CD14-positive monocyte (primary cell): ENCODE measurements around the gene FCN2. TPM values are rescaled to one million over a fixed set of nuclear protein-coding genes. Genes with fewer than 3 reads are reported as not detected.

ENCODE experiments used
- DNase-seq, 3 donors: peaks; one replicate each; pipeline ENCODE4 v3.0.0-alpha.2; 2011 to 2022
- H2AFZ ChIP-seq: 2 replicates; pipeline ENCODE4 v1.6.0; 2012; ENCODE audit warnings: mild to moderate bottlenecking, low read depth, low read length, inconsistent platforms; ENCODE audit not compliant: insufficient read depth, poor library complexity, severe bottlenecking
- H3K27ac ChIP-seq, 2 donors: 1 replicate in 1 of 2; 2 replicates in 1 of 2; pipeline ENCODE4 v1.5.1; 2012 to 2013; ENCODE audit warnings: low read length in 2 of 2, control low read depth in 1 of 2, inconsistent platforms in 1 of 2, low read depth in 1 of 2, mild to moderate bottlenecking in 1 of 2
- H3K27me3 ChIP-seq, 2 donors: one replicate each; pipeline versions ENCODE4 v1.6.0 to v1.6.1; 2011 to 2013; ENCODE audit warnings: low read length in 2 of 2; ENCODE audit not compliant: control insufficient read depth in 2 of 2, insufficient read depth in 2 of 2
- H3K36me3 ChIP-seq, 2 donors: replicated peaks in 1 of 2; 1 replicate in 1 of 2; 2 replicates in 1 of 2; pipeline versions ENCODE4 v1.5.1 to v1.6.1; 2012 to 2013; ENCODE audit warnings: low read length in 2 of 2, control low read depth in 1 of 2, inconsistent platforms in 1 of 2, mild to moderate bottlenecking in 1 of 2; ENCODE audit not compliant: insufficient read depth in 2 of 2, control insufficient read depth in 1 of 2
- H3K4me1 ChIP-seq, 2 donors: 1 replicate in 1 of 2; 2 replicates in 1 of 2; pipeline versions ENCODE4 v1.5.1 to v1.6.1; 2012 to 2013; ENCODE audit warnings: low read length in 2 of 2, control low read depth in 1 of 2, inconsistent platforms in 1 of 2, mild to moderate bottlenecking in 1 of 2, moderate library complexity in 1 of 2; ENCODE audit not compliant: insufficient read depth in 2 of 2, control insufficient read depth in 1 of 2
- H3K4me2 ChIP-seq: replicated peaks from 2 replicates; pipeline ENCODE3; 2012; ENCODE audit warnings: low read length, moderate library complexity, mild to moderate bottlenecking; ENCODE audit not compliant: poor library complexity, severe bottlenecking; ENCODE audit errors: extremely low read depth
- H3K4me3 ChIP-seq, 3 experiments: fragments of 200-600 bp in 1 of 3; sonication (generic) in 1 of 3; replicated peaks in 1 of 3; 1 replicate in 2 of 3; 2 replicates in 1 of 3; pipeline ENCODE4 v1.5.1; 2011 to 2013; ENCODE audit warnings: low read length in 3 of 3, mild to moderate bottlenecking in 3 of 3, control low read depth in 2 of 3, low read depth in 2 of 3, inconsistent platforms in 1 of 3, moderate library complexity in 1 of 3
- H3K79me2 ChIP-seq: 2 replicates; pipeline ENCODE4 v1.6.0; 2012; ENCODE audit warnings: mild to moderate bottlenecking, control low read depth, inconsistent platforms, low read length, moderate library complexity; ENCODE audit not compliant: insufficient read depth
- H3K9ac ChIP-seq: 2 replicates; pipeline ENCODE4 v1.6.0; 2017; ENCODE audit warnings: low read length, mild to moderate bottlenecking; ENCODE audit not compliant: insufficient read depth, poor library complexity, severe bottlenecking
- H3K9me3 ChIP-seq, 2 donors: replicated peaks in 1 of 2; 1 replicate in 1 of 2; 2 replicates in 1 of 2; pipeline versions ENCODE4 v1.5.1 to v1.6.1; 2012 to 2013; ENCODE audit warnings: low read length in 2 of 2, control low read depth in 1 of 2; ENCODE audit not compliant: control insufficient read depth in 1 of 2, insufficient read depth in 1 of 2
- H4K20me1 ChIP-seq: 2 replicates; pipeline ENCODE4 v1.6.0; 2012; ENCODE audit warnings: mild to moderate bottlenecking, low read length, control low read depth, moderate library complexity; ENCODE audit not compliant: insufficient read depth
- H3K27ac Mint-ChIP-seq, 7 donors: one replicate each; pipeline ENCODE4 v1.8.0; 2020; ENCODE audit warnings: mild to moderate bottlenecking in 7 of 7, mixed read lengths in 7 of 7, moderate library complexity in 6 of 7, inconsistent platforms in 2 of 7
- H3K27me3 Mint-ChIP-seq, 3 donors: one replicate each; pipeline ENCODE4 v1.8.0; 2021 to 2022; ENCODE audit warnings: low read depth in 3 of 3, mild to moderate bottlenecking in 3 of 3, mixed read lengths in 3 of 3, moderate library complexity in 3 of 3, inconsistent platforms in 1 of 3
- H3K36me3 Mint-ChIP-seq, 2 donors: one replicate each; pipeline ENCODE4 v1.8.0; 2020; ENCODE audit warnings: mixed read lengths in 2 of 2, inconsistent platforms in 1 of 2, mild to moderate bottlenecking in 1 of 2
- H3K4me1 Mint-ChIP-seq: one replicate; pipeline ENCODE4 v1.8.0; 2020; ENCODE audit warnings: mild to moderate bottlenecking, mixed read lengths
- H3K4me3 Mint-ChIP-seq, 2 donors: one replicate each; pipeline ENCODE4 v1.8.0; 2020; ENCODE audit warnings: mild to moderate bottlenecking in 2 of 2, mixed read lengths in 2 of 2, moderate library complexity in 1 of 2
- H3K9me3 Mint-ChIP-seq, 7 donors: one replicate each; pipeline ENCODE4 v1.8.0; 2020 to 2022; ENCODE audit warnings: mixed read lengths in 7 of 7, mild to moderate bottlenecking in 6 of 7, moderate library complexity in 6 of 7, inconsistent platforms in 2 of 7
- CTCF ChIP-seq: fragments of 200-600 bp; IDR thresholded peaks from one replicate; pipeline ENCODE4 v1.8.0; 2022; ENCODE audit warnings: antibody characterized with exemption, mild to moderate bottlenecking
- WGBS: methylation state at CpG from one replicate; pipeline ENCODE4 v1.1.5; 2013; ENCODE audit warnings: missing lambda C conversion rate; ENCODE audit not compliant: insufficient coverage; 5-methylcytosine and 5-hydroxymethylcytosine counted together
- intact Hi-C, 2 donors: fragments of 100-400 bp; cut with micrococcal nuclease; formaldehyde crosslinking; loops; one replicate each; pipeline versions ENCODE4 v1.15.0 to v1.15.1; 2023
- polyA plus RNA-seq, 3 donors: library from polyadenylated mRNA; depleted of rRNA in 1 of 3; unstranded in 2 of 3; stranded (reverse) in 1 of 3; fragments of 300-500 nt in 2 of 3; fragments of >200 nt in 1 of 3; fragmentation: Illumina TruSeq in 2 of 3; gene quantifications; 1 replicate in 2 of 3; 2 replicates in 1 of 3; pipeline ENCODE4 v1.2.3, GENCODE V29; 2012 to 2021

FCN2 gene
- polyA plus RNA-seq, 3 donors = not detected

GRCh38 chr9:134858051-134858841 lies 22.4 kb upstream of the FCN2 start:
- Mint-ChIP-seq H3K27me3 (peaks cover 5 to 12% (median 12%) of the 10 kb centered on the region in 3 donors), H3K9me3 (peaks cover 0 to 12% (median 5%) of the 10 kb centered on the region in 7 donors), H3K36me3 (no peaks in the 10 kb centered on the region), H3K4me1 (no peaks in the 10 kb centered on the region), H3K27ac (no peak overlapping the region), H3K4me3 (no peak overlapping the region)
- no peaks in the 10 kb centered on the region for H4K20me1 ChIP-seq
- no peak overlapping the region for H2AFZ ChIP-seq
- H3K27me3 ChIP-seq = no peaks in the 10 kb centered on the region
- H3K9ac ChIP-seq = no peak overlapping the region
- WGBS = 84% methylated on average over 7 of the region's 11 CpGs
- no peak overlapping the region for H3K27ac ChIP-seq
- no peak for TF ChIP-seq CTCF
- no peaks in the 10 kb centered on the region for H3K9me3 ChIP-seq
- no peak for DNase-seq
- H3K79me2 ChIP-seq = no peaks in the 10 kb centered on the region
- no peak overlapping the region for H3K4me2 ChIP-seq
- H3K36me3 ChIP-seq = no peaks in the 10 kb centered on the region
- H3K4me1 ChIP-seq = no peaks in the 10 kb centered on the region
- intact Hi-C loops = no loop called here
- H3K4me3 ChIP-seq = no peak overlapping the region

- H3K4me1 ChIP-seq = no peaks in the 10 kb centered on the region
- H3K4me2 ChIP-seq = no peak overlapping the region
- no peaks in the 10 kb centered on the region for H3K36me3 Mint-ChIP-seq
- peak overlapping the region in 1 of 7 donors; percentile 64 for H3K27ac Mint-ChIP-seq
- TF ChIP-seq CTCF = no peak
- H3K9me3 Mint-ChIP-seq = peaks cover under 1 to 14% (median 6%) of the 10 kb centered on the region in 7 donors
- WGBS = 97% methylated on average over 6 of the region's 13 CpGs
- no peaks in the 10 kb centered on the region for H3K79me2 ChIP-seq
- peaks cover 0 to 3% of the 10 kb centered on the region in 2 donors for H3K27me3 ChIP-seq
- no peak overlapping the region for H3K4me3 Mint-ChIP-seq
- H2AFZ ChIP-seq = no peak overlapping the region
- peaks cover 6 to 9% (median 7%) of the 10 kb centered on the region in 3 donors for H3K27me3 Mint-ChIP-seq
- H3K27ac ChIP-seq = no peak overlapping the region
- no peaks in the 10 kb centered on the region for H3K9me3 ChIP-seq
- H4K20me1 ChIP-seq = no peaks in the 10 kb centered on the region
- intact Hi-C loops = no loop called here
- no peaks in the 10 kb centered on the region for H3K36me3 ChIP-seq
- H3K4me1 Mint-ChIP-seq = no peaks in the 10 kb centered on the region
- no peak overlapping the region for H3K4me3 ChIP-seq
- H3K9ac ChIP-seq = no peak overlapping the region
- no peak for DNase-seq
These were observed 20.1 kb upstream of the FCN2 start for GRCh38 chr9:134860510-134860909.
